Ovary (tissue), 3 donors: ENCODE measurements around the gene INPP5D.

Source experiments
- CTCF ChIP-seq, 3 donors: fragments of 450-650 bp in 2 of 3; fragments of 200-600 bp in 1 of 3; IDR thresholded peaks; one replicate each; pipeline versions ENCODE4 v1.5.1 to v1.8.0; 2016 to 2022; ENCODE audit warnings: antibody characterized with exemption in 3 of 3, mild to moderate bottlenecking in 1 of 3
- EP300 ChIP-seq: sonication (generic); formaldehyde crosslinking; IDR thresholded peaks from one replicate; pipeline ENCODE4 v1.6.1; 2017; ENCODE audit warnings: antibody characterized with exemption
- POLR2A ChIP-seq: fragments of 450-650 bp; IDR thresholded peaks from one replicate; pipeline ENCODE4 v1.6.1; 2017; ENCODE audit warnings: antibody characterized with exemption, mild to moderate bottlenecking, moderate library complexity
- donor health status: DM: no; HTN: no; CAD: no.

DNA sequence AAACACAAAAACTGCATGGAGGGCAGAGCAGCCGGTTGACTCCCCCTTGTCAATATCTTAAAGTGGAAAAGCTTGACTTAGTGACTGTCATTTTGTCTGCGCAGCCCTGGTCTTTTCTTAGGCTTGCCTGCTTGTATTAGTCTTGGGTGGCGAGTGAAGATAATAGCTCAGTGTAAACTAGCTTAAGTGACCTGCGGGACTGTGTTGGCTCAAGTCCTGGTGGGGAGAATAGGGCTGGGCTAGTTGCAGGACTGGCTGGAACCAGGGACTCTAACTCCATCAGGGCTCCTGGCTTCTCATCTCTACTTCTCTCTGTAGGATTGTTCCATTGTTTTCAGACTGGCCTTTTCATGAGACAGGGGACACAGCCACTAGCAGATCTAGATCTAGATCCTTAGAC, 183.2 kb downstream of the INPP5D start:
- no peak for TF ChIP-seq POLR2A
- no peak for TF ChIP-seq CTCF (IDR thresholded peaks at IDR 0.05)
- TF ChIP-seq EP300 = no peak
